MM.1S (cell line): ENCODE data around the gene CYP2A7.
"Not testable (repeated sequence)": the region's sequence is repeated elsewhere in the genome, so short reads cannot be mapped to it uniquely, and the experiment has no call there.

Source experiments
- DNase-seq: peaks from one replicate; pipeline ENCODE4 v3.0.0-alpha.2; 2015
- H2AFZ ChIP-seq: fragments of 300-600 bp; sonication (generic); 2 replicates; pipeline ENCODE4 v1.6.0; 2016; ENCODE audit warnings: antibody characterized with exemption, low read length
- H3F3A ChIP-seq: fragments of 300-600 bp; sonication (generic); 2 replicates; pipeline ENCODE4 v1.6.1; 2016; ENCODE audit warnings: mild to moderate bottlenecking, antibody characterized with exemption, low read length, moderate library complexity, mixed read lengths; ENCODE audit not compliant: insufficient read depth
- H3K27ac ChIP-seq: fragments of 300-600 bp; sonication (generic); 2 replicates; pipeline ENCODE4 v1.5.1; 2016; ENCODE audit warnings: mild to moderate bottlenecking, low read length
- H3K27me3 ChIP-seq: fragments of 300-600 bp; sonication (generic); replicated peaks from 2 replicates; pipeline ENCODE4 v1.6.0; 2016; ENCODE audit warnings: low read length; ENCODE audit not compliant: insufficient read depth
- H3K36me3 ChIP-seq: fragments of 300-600 bp; sonication (generic); replicated peaks from 2 replicates; pipeline ENCODE4 v1.6.1; 2016; ENCODE audit warnings: mild to moderate bottlenecking, low read length, mixed read lengths; ENCODE audit not compliant: insufficient read depth
- H3K4me1 ChIP-seq: fragments of 300-600 bp; sonication (generic); 2 replicates; pipeline ENCODE4 v1.6.1; 2016; ENCODE audit warnings: low read length, mixed read lengths
- H3K4me2 ChIP-seq: fragments of 300-600 bp; sonication (generic); 2 replicates; pipeline ENCODE4 v1.6.0; 2016; ENCODE audit warnings: low read depth, low read length
- H3K4me3 ChIP-seq: fragments of 300-600 bp; sonication (generic); 2 replicates; pipeline ENCODE4 v1.5.1; 2016; ENCODE audit warnings: low read length, mixed read lengths
- H3K79me2 ChIP-seq: fragments of 300-600 bp; sonication (generic); 2 replicates; pipeline ENCODE4 v1.6.1; 2016; ENCODE audit warnings: mixed run types, low read length, mixed read lengths
- H3K9ac ChIP-seq: fragments of 300-600 bp; sonication (generic); 2 replicates; pipeline ENCODE4 v1.6.1; 2016; ENCODE audit warnings: low read length, mixed read lengths
- H3K9me2 ChIP-seq: fragments of 300-600 bp; sonication (generic); replicated peaks from 2 replicates; pipeline ENCODE4 v1.6.1; 2016; ENCODE audit warnings: mild to moderate bottlenecking, low read length, mixed read lengths; ENCODE audit not compliant: insufficient read depth
- H3K9me3 ChIP-seq: fragments of 300-600 bp; sonication (generic); replicated peaks from 2 replicates; pipeline ENCODE4 v1.6.1; 2016; ENCODE audit warnings: mild to moderate bottlenecking, low read length, mixed read lengths; ENCODE audit not compliant: insufficient read depth
- H4K20me1 ChIP-seq: fragments of 300-600 bp; sonication (generic); 2 replicates; pipeline ENCODE4 v1.6.1; 2016; ENCODE audit warnings: mild to moderate bottlenecking, low read length, moderate library complexity, mixed read lengths; ENCODE audit not compliant: insufficient read depth
- CTCF ChIP-seq: fragments of 300-600 bp; sonication (generic); IDR thresholded peaks from 2 replicates; pipeline ENCODE4 v1.5.1; 2016; ENCODE audit warnings: antibody characterized with exemption, low read length, mixed read lengths
- EZH2 ChIP-seq: fragments of 300-600 bp; sonication (generic); optimal IDR thresholded peaks from 2 replicates; pipeline ENCODE3; 2017; ENCODE audit warnings: low read depth, mild to moderate bottlenecking, antibody characterized with exemption, low read length, mixed read lengths
- EZH2phosphoT487 ChIP-seq: fragments of 300-600 bp; sonication (generic); IDR thresholded peaks from 2 replicates; pipeline ENCODE4 v1.6.1; 2018; ENCODE audit warnings: antibody characterized with exemption, low read length

CYP2A7 gene

DNA sequence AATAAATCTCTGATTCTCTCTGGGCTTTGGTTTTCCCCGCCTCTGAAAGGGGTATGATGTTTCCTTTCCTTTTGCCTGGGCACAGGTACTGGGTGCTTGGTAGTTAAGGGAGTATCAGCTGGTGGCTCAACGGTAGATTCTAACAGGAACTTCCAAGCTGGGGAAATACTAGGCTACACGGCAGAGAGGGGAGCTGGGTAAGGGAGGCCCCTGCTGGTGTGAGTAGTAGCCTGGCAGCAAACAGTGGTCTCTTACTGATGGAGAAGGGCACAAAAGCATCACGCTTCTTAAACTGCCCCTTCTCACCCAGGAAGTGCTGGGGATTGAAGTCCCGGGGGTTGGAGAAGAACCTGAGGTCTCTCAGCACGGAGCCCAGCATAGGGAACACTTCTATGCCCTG lies 26.9 kb upstream of the CYP2A7 start:
- Histone ChIP-seq H3K9ac (no peak overlapping the region), H3K4me3 (no peak overlapping the region)

GRCh38 chr19:40907968-40908735 lies 26.1 kb upstream of the CYP2A7 start:
- no peaks in the 10 kb centered on the region for H3K36me3 ChIP-seq
- no peak overlapping the region for H3K27ac ChIP-seq
- H3K9ac ChIP-seq = no peak overlapping the region
- no peaks in the 10 kb centered on the region for H3K9me3 ChIP-seq
- no peaks in the 10 kb centered on the region for H3F3A ChIP-seq
- no peak overlapping the region for H2AFZ ChIP-seq
- no peaks in the 10 kb centered on the region for H3K4me1 ChIP-seq
- H3K9me2 ChIP-seq = no peaks in the 10 kb centered on the region
- H3K79me2 ChIP-seq = no peaks in the 10 kb centered on the region
- no peak overlapping the region for H3K4me2 ChIP-seq
- no peak overlapping the region for H3K4me3 ChIP-seq
- DNase-seq = no peak
- peaks cover 93% of the 10 kb centered on the region for H3K27me3 ChIP-seq
- TF ChIP-seq EZH2phosphoT487 (no peak), CTCF (no peak), EZH2 (no peak)
- no peaks in the 10 kb centered on the region for H4K20me1 ChIP-seq

More for the DNA sequence above, 26.9 kb upstream of the CYP2A7 start:
- Histone ChIP-seq H4K20me1 (no peaks in the 10 kb centered on the region), H2AFZ (no peak overlapping the region), H3K4me2 (no peak overlapping the region), H3K27ac (no peak overlapping the region), H3K79me2 (no peaks in the 10 kb centered on the region), H3F3A (no peaks in the 10 kb centered on the region), H3K36me3 (no peaks in the 10 kb centered on the region), H3K4me1 (no peaks in the 10 kb centered on the region), H3K27me3 (peaks cover 89% of the 10 kb centered on the region), H3K9me3 (no peaks in the 10 kb centered on the region), H3K9me2 (no peaks in the 10 kb centered on the region)
- no peak for DNase-seq
- TF ChIP-seq EZH2 = no peak
- no peak for TF ChIP-seq EZH2phosphoT487
- no peak for TF ChIP-seq CTCF

DNA sequence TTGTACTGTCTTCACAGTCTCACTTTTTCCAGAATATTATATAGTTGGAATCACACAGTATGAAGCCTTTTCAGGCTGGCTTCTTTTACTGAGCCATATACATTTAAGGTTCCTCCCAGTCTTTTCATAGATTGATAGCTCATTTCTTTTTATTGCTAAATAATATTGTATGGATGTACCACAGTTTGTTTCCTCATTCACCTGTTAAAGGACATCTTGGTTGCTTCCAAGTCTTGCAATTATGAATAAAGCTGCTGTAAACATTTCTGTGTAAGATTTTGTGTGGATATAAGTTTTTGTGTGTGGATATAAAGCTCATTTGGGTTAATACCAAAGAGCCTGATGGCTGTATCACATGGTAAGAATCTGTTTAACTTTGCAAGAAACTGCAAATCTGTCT lies 24.5 kb upstream of the CYP2A7 start:
- no peaks in the 10 kb centered on the region for H3K4me1 ChIP-seq

GRCh38 chr19:40904673-40905156 lies 22.7 kb upstream of the CYP2A7 start:
- not testable (repeated sequence) for H3K4me3 ChIP-seq, H3K4me1 ChIP-seq, H3K9me2 ChIP-seq, H3K4me2 ChIP-seq, H2AFZ ChIP-seq, H3K36me3 ChIP-seq, H3K9ac ChIP-seq, DNase-seq, H3F3A ChIP-seq, H3K79me2 ChIP-seq, H3K9me3 ChIP-seq, H4K20me1 ChIP-seq, H3K27ac ChIP-seq
- H3K27me3 ChIP-seq = peaks cover 83% of the 10 kb centered on the region

More for the DNA sequence above, 24.5 kb upstream of the CYP2A7 start:
- DNase-seq = no peak
- no peaks in the 10 kb centered on the region for H4K20me1 ChIP-seq
- H2AFZ ChIP-seq = no peak overlapping the region
- no peak overlapping the region for H3K27ac ChIP-seq
- no peaks in the 10 kb centered on the region for H3K79me2 ChIP-seq
- H3K4me2 ChIP-seq = no peak overlapping the region
- H3K9me3 ChIP-seq = no peaks in the 10 kb centered on the region
- TF ChIP-seq CTCF (no peak), EZH2phosphoT487 (no peak), EZH2 (no peak)
- no peaks in the 10 kb centered on the region for H3K36me3 ChIP-seq
- no peaks in the 10 kb centered on the region for H3F3A ChIP-seq
- H3K9me2 ChIP-seq = no peaks in the 10 kb centered on the region
- no peak overlapping the region for H3K4me3 ChIP-seq
- peaks cover 88% of the 10 kb centered on the region for H3K27me3 ChIP-seq
- no peak overlapping the region for H3K9ac ChIP-seq

DNA sequence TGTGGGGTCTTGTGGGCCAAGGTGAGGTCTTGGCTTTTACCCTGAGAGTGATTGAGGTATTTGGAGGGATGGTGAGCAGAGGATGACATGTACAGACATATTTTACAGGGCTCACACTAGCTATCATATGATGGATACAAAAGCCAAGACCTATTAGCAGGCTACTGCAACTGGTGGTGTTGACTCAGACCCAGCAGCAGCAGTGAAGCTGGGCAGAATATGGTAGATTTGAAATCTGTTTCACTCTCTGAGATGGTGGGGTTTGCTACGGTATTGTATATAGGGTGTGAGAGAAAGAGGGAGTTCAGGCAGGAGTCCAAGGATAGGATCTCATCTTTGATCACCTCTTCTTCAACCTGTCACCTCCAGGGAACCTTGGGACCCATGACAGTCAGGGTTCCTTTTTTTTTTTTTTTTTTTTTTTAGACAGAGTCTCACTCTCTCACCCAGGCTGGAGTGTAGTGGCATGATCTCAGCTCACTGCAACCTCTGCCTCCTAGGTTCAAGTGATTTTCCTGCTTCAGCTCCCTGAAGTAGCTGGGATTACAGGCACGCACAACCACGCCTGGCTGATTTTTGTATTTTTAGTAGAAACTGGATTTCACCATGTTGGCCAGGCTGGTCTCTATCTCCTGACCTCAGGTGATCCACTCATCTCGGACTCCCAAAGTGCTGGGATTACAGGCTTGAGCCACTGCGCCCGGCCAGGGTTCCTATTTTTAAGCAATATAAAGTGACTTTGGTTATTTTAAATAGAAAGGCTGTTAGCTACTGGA lies 20.1 kb upstream of the CYP2A7 start:
- peaks cover 75% of the 10 kb centered on the region for H3K27me3 ChIP-seq

More for the DNA sequence above, 20.1 kb upstream of the CYP2A7 start:
- not testable (repeated sequence) for H3K36me3 ChIP-seq, H3K9me3 ChIP-seq, H4K20me1 ChIP-seq, H3F3A ChIP-seq, H3K9ac ChIP-seq, H3K79me2 ChIP-seq, H3K4me2 ChIP-seq, H3K4me3 ChIP-seq, H2AFZ ChIP-seq, H3K4me1 ChIP-seq, H3K9me2 ChIP-seq, H3K27ac ChIP-seq, DNase-seq
